Tibial nerve (tissue), 4 donors: ENCODE results near the gene TCAP. TPM values are rescaled to one million over a fixed set of nuclear protein-coding genes. Genes with fewer than 3 reads are reported as not detected.
A peak's percentile ranks its signal among the peaks of the same experiment; 100 is the strongest.

Source experiments
- DNase-seq, 2 donors: peaks; one replicate each; pipeline ENCODE4 v3.0.0-alpha.2; 2019; ENCODE audit warnings: low spot score in 2 of 2
- H3K27ac ChIP-seq, 4 donors: fragments of 200-600 bp; sonication (generic) in 3 of 4; one replicate each; pipeline ENCODE4 v1.5.1; 2017 to 2019; ENCODE audit warnings: mild to moderate bottlenecking in 1 of 4
- H3K27me3 ChIP-seq, 2 donors: fragments of 200-600 bp; sonication (generic) in 1 of 2; one replicate each; pipeline versions ENCODE4 v1.5.1 to v1.6.0; 2017 to 2019
- H3K36me3 ChIP-seq, 3 donors: fragments of 200-600 bp; sonication (generic); one replicate each; pipeline ENCODE4 v1.5.1; 2018 to 2019
- H3K4me1 ChIP-seq, 4 donors: fragments of 200-600 bp; sonication (generic) in 3 of 4; one replicate each; pipeline ENCODE4 v1.5.1; 2017 to 2019
- H3K4me3 ChIP-seq, 4 donors: fragments of 200-600 bp; sonication (generic) in 3 of 4; one replicate each; pipeline ENCODE4 v1.5.1; 2017 to 2019; ENCODE audit warnings: mild to moderate bottlenecking in 1 of 4, moderate library complexity in 1 of 4
- H3K9me3 ChIP-seq, 4 donors: fragments of 200-600 bp; sonication (generic) in 3 of 4; one replicate each; pipeline ENCODE4 v1.5.1; 2017 to 2019
- CTCF ChIP-seq, 5 experiments: fragments of 200-600 bp in 3 of 5; fragments of 450-650 bp in 2 of 5; sonication (generic) in 3 of 5; IDR thresholded peaks; one replicate each; pipeline ENCODE4 v1.5.1; 2016 to 2019; ENCODE audit warnings: antibody characterized with exemption in 5 of 5, mild to moderate bottlenecking in 3 of 5, moderate library complexity in 2 of 5
- EP300 ChIP-seq, 2 donors: sonication (generic); formaldehyde crosslinking; IDR thresholded peaks; one replicate each; pipeline ENCODE4 v1.6.1; 2017; ENCODE audit warnings: antibody characterized with exemption in 2 of 2, mild to moderate bottlenecking in 1 of 2
- POLR2A ChIP-seq, 2 donors: fragments of 450-650 bp; IDR thresholded peaks; one replicate each; pipeline ENCODE4 v1.6.1; 2017; ENCODE audit warnings: antibody characterized with exemption in 2 of 2, mild to moderate bottlenecking in 2 of 2, moderate library complexity in 2 of 2
- WGBS, 2 donors: methylation state at CpG; one replicate each; pipeline ENCODE4 v1.1.5; 2018; 5-methylcytosine and 5-hydroxymethylcytosine counted together
- total RNA-seq, 4 donors: library from RNA; depleted of rRNA; stranded (reverse); fragments of >200 nt; gene quantifications; one replicate each; pipeline ENCODE4 v1.1.0, GENCODE V29; 2016

Gene TCAP
- total RNA-seq, 4 donors from 2014 or later: 0.30 to 5.5 (median 0.61) TPM

DNA sequence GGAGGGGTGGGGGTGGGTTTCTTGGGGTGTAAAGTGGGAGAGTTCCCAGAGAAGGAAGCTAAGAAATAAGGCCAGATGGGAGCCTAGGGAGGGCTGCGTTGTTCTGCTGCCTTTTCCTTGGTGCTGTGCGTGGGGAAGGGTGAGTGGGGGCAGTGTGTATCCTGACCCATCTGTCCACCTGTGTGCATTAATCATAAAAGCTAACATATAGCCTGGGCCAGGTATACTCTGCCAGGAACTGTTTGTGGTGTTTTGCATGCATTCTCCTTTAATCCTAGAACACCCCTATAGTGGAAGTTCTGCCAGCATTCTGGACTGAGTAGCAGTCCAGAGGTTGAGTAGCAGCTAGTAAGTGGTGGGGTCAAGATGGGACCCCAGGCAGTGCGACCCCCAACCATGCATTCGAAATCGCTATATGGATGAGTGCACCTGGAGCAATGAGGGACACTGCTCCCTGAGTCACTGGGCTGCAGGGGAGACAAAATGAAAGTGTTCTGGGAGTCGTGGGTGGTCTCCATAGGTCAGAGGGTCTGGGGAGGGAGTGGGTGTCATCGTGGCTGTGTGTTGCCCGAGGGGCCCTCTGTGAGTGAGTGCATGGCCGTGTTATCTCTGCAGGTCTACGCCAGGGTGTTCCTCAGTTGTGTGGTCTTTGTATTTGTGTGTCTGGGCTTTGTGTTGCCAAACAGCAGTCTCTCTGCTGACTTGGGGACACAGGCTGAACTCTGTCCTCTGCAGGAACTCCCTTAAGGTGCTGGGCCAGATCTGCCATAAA is 36.0 kb downstream of the TCAP start:
- H3K9me3 ChIP-seq: no peaks in the 10 kb centered on the region
- peaks cover 0 to 74% (median 43%) of the 10 kb centered on the region in 4 donors for H3K4me1 ChIP-seq
- H3K4me3 ChIP-seq: peak overlapping the region; percentile 71 to 98 (median 86)
- no peaks in the 10 kb centered on the region for H3K36me3 ChIP-seq
- no peak for DNase-seq
- no peaks in the 10 kb centered on the region for H3K27me3 ChIP-seq
- no peak for TF ChIP-seq POLR2A (IDR thresholded peaks at IDR 0.05)
- TF ChIP-seq EP300 (IDR thresholded peaks at IDR 0.05): no peak
- no peak for TF ChIP-seq CTCF (IDR thresholded peaks at IDR 0.05)
- peak overlapping the region; percentile 88 to 97 (median 96) for H3K27ac ChIP-seq
- 20 to 28% methylated on average over 9 to 10 of the region's 10 CpGs for WGBS, 2 donors

DNA sequence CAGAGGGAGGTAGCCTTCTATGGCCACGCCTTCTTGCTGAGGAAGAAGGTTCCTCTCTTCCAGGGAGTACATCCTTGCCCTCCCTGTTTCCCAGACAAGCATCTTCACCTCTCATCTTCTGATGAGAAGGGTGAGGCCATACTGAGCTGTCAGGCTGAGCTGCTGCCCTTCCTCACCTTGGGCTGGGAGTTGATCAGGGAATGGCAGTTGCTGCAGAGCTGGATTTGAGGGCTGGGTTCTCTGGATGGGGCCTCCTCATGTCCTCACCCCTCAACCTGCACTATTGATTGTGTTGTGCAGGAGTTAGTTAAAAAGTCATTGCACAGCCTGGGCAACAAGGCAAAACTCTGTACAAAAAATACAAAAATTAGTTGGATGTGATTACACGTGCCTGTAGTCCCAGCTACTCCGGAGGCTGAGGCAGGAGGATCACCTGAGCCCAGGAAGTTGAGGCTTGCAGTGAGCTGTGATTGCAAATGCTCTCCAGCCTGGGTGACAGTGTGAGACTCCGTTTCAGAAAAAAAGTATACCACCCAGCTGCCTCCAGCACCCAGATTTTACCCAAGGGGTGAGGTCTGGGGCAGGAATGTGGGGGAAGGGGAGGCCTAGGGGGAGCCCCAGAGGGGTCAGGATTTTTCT is 36.8 kb downstream of the TCAP start:
- TF ChIP-seq POLR2A (IDR thresholded peaks at IDR 0.05) (no peak), CTCF (IDR thresholded peaks at IDR 0.05) (no peak), EP300 (IDR thresholded peaks at IDR 0.05) (no peak)
- Histone ChIP-seq H3K36me3 (peaks cover 0 to under 1% (median 0%) of the 10 kb centered on the region in 3 donors), H3K27ac (peak overlapping the region in 3 of 4 donors; percentile 95 to 97 (median 97)), H3K9me3 (no peaks in the 10 kb centered on the region), H3K4me1 (peaks cover 0 to 74% (median 50%) of the 10 kb centered on the region in 4 donors), H3K27me3 (no peaks in the 10 kb centered on the region), H3K4me3 (peak overlapping the region in 3 of 4 donors; percentile 71 to 98 (median 81))
- WGBS, 2 donors: 34 to 45% methylated on average over 4 of the region's 4 CpGs
- DNase-seq: no peak

GRCh38 chr17:39702901-39703893 is 38.0 kb downstream of the TCAP start:
- WGBS, 2 donors: 28 to 33% methylated on average over 12 of the region's 12 CpGs
- peaks cover 0 to 87% (median 58%) of the 10 kb centered on the region in 4 donors for H3K4me1 ChIP-seq
- H3K9me3 ChIP-seq: no peaks in the 10 kb centered on the region
- no peak for DNase-seq
- H3K36me3 ChIP-seq: peaks cover 0 to 14% (median 0%) of the 10 kb centered on the region in 3 donors
- H3K27me3 ChIP-seq: no peaks in the 10 kb centered on the region
- no peak for TF ChIP-seq EP300 (IDR thresholded peaks at IDR 0.05)
- TF ChIP-seq CTCF (IDR thresholded peaks at IDR 0.05): no peak
- TF ChIP-seq POLR2A (IDR thresholded peaks at IDR 0.05): no peak
- no peak overlapping the region for H3K4me3 ChIP-seq
- H3K27ac ChIP-seq: peak overlapping the region; percentile 1 to 97 (median 89)

DNA sequence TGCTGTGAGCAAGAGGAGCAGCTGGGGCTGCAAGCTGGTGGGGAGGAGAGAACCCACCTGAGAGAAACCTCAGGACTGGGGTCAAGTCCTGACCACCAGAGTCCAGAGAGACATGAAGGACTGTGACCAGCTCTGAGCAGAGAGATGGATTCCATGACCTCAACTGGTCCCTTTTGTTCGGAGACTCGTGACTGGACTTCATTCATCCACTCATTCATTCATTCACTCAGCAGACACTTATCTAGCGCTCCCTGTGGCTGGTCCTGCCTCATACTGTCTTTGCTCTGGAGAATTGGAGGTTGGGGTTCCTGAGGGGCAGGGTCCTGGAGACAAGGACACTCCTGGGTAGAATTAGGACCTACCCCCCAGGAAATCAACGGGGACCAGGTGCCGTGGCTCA is 38.8 kb downstream of the TCAP start:
- Histone ChIP-seq H3K4me3 (no peak overlapping the region), H3K4me1 (peaks cover 0 to 89% (median 60%) of the 10 kb centered on the region in 4 donors), H3K9me3 (no peaks in the 10 kb centered on the region), H3K27me3 (no peaks in the 10 kb centered on the region), H3K36me3 (peaks cover 0 to 21% (median 0%) of the 10 kb centered on the region in 3 donors), H3K27ac (peak overlapping the region; percentile 53 to 97 (median 89))
- 70 to 72% methylated on average over 5 of the region's 5 CpGs for WGBS, 2 donors
- no peak for DNase-seq
- TF ChIP-seq EP300 (IDR thresholded peaks at IDR 0.05): no peak
- TF ChIP-seq CTCF (IDR thresholded peaks at IDR 0.05): no peak
- TF ChIP-seq POLR2A (IDR thresholded peaks at IDR 0.05): no peak
